Fibroblast of villous mesenchyme (primary cell): ENCODE data around the gene MESP2. TPM values are rescaled to one million over a fixed set of nuclear protein-coding genes. Genes with fewer than 3 reads are reported as not detected.

Experiments
- DNase-seq: peaks from one replicate; pipeline ENCODE4 v3.0.0-alpha.2; 2010; ENCODE audit warnings: low read depth
- H3K4me3 ChIP-seq: 2 replicates; pipeline ENCODE4 v1.5.1; 2011; ENCODE audit warnings: low read depth, mild to moderate bottlenecking, low read length
- CTCF ChIP-seq: IDR thresholded peaks from 2 replicates; pipeline ENCODE4 v1.5.1; 2012; ENCODE audit warnings: low read depth, mild to moderate bottlenecking, low read length; ENCODE audit not compliant: insufficient read depth
- total RNA-seq: library from RNA; depleted of rRNA; stranded (reverse); fragments of >200 nt; gene quantifications from 2 replicates; pipeline ENCODE4 v1.2.3, GENCODE V29; 2012

Gene MESP2
- total RNA-seq, 1 donor, result 0.43 TPM

DNA sequence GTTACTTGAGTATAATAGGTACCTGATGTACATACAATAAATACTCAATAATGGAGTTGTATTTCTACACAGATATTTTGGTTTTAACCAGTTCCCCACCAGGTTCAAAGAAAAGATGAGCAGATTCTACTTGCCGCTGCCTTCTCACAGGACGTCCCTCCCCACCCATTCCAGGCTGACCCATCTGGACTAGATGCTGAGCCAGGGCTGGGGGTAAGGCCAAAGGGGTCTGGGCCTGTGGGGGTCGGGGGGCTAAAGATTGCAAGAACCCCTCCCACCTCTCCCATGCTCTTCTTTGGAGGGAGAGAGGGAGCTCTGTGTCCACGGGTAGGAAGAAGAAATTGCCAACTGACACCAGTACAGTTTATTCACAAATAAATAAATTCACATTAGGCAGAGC lies 26.6 kb upstream of the MESP2 start:
- no peak for TF ChIP-seq CTCF
- H3K4me3 ChIP-seq, result no peak overlapping the region

DNA sequence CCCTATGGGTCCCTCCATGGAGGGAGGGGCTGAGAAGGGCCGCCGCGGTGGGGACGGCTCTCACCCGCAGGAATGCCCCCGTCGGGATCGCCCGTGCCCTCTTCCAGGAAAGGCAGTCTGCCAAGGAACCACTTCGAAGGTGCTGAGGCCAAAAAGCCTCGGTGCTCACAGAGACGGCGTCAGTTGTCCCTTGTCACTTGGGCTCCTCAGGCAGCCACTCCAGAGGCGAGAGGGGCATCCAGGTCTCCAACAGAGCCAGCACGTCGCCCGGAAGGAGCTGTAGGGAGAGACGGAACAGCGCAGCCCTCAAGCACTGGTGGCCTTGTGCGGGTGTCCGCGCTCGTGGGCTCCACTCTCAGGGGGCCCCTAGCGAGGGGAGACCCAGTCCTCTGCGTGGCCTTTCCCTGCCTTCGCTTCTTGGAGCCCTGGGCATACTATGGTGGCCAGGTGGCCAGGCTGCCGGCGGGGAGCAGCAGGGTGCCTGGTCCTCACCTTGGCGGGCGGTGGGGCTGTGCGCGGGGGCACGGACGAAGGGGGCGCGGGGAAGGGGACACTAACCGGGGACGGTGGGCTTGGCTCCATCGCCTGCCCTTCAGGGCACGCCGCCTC lies 26.1 kb upstream of the MESP2 start:
- peak overlapping the region; percentile 41 for H3K4me3 ChIP-seq
- TF ChIP-seq CTCF, result no peak
- DNase-seq, result no peak

More for the DNA sequence above, 26.6 kb upstream of the MESP2 start:
- no peak for DNase-seq

DNA sequence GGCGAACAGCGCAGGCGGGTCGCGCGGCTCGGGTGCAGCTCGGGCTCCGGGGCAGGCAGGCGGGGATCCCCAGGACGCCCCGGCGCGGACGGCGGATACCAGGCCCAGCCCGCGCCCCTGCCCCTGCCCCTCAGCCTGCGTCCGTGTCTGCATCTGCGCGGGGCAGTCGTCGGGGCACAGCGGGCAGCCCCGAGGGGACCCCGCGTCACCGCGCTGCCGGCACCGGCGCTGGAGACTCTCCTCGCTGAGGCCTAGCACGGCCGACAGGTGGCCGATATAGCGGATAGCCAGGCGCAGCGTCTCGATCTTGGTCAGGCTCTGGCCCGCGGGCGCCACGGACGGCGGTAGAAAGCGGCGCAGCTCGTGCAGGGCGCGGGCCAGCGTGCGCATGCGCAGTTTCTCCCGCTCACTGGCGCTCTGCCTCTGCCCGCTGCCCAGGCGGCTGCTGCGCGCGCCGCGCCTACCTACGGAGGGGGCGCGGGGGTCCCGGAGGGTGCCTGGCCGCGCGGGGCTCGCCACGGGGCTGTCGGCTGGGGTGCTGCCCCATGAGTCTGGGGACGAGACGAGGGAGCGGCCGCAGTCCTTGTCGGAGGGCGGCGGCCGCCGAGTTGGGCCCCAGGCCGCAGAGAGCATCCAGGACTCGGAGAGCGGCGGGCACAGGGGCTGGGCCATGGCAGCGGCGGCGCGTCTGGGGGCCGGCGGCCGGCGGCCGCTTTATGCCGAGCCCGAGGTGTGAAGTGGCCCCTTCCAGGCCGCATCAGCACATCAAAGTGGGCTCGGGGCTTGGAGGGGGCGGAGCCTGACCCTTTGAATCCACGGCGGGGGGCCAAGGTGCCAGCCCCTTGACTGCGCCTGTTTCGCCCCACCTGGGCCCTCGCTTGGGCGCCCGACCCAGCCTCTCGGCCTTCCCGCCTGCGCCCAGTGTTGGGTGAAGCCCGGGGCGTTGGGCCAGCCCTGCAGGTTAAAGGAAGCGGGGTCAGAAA lies 25.3 kb upstream of the MESP2 start, which contains the start of gene MESP1:
MESP1 (minus strand) TSS at position 690 of the 983 bp plus-strand sequence; CDS start at position 672, 18 bp downstream.
- peak within 1 kb of the TSS; percentile 58 for H3K4me3 ChIP-seq

DNA sequence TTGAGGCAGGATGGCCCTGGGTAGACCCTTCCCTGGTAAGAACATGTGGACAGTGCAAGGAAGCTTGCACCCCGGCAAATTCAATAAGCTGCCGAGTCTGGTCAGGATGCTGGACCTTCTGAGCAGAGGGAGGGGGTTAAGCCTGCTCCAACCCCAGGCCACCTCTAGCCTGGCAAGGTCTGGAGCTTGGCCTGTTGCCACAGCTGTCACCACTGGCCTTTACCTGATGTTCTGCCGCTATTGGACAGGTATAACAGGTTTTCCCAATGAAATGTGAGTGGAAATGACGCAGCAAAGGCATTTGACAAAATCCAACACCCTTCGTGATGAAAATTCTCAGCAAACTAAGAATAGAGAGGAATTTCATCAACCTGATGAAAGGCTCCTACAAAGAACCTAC lies 24.4 kb upstream of the MESP2 start:
- no peak for TF ChIP-seq CTCF

More for the DNA sequence above, 25.3 kb upstream of the MESP2 start, which contains the start of gene MESP1:
- peak; percentile 64 for TF ChIP-seq CTCF
- peak; percentile 89 for DNase-seq

GRCh38 chr15:89753855-89754254 lies 22.3 kb upstream of the MESP2 start:
- TF ChIP-seq CTCF, result no peak
- no peak overlapping the region for H3K4me3 ChIP-seq
- no peak for DNase-seq

More for the DNA sequence above, 24.4 kb upstream of the MESP2 start:
- H3K4me3 ChIP-seq, result no peak overlapping the region
- DNase-seq, result no peak

DNA sequence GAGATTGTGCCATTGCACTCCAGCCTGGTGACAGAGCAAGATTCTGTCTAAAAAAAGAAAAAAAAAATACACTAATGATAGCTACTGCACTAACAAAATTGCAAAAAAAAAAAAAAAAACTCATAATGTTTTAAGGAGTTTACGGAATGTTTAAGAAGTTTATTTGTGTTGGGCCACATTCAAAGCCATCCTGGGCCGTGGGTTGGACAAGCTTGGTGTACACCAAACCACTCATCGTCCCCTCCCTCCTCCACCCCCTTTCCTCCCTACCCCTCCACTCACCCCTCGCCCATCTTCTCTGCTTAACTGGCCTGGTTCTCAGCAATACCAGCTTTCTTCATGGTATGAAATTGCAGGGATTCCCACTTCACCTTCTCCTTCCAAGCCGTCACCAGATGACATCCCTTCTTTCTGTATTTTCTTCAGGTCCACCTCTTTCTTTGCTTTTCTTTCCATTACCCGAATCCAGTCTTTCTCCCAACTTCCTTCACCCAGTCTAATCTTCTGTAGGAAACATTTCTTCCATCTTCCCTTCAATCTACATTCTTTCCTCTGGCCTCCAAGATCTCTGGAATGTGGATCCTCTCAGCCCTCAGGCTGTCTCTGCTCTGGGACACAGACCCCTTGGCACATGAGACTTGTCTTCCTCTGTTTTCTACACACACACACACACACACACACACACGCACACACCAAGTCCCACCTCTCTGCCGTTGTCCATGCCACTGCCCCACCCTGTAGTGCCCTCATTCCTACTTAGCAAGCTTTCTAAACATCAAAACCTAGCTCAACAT lies 21.6 kb upstream of the MESP2 start:
- no peak overlapping the region for H3K4me3 ChIP-seq
- no peak for DNase-seq
- TF ChIP-seq CTCF, result no peak
